Cardiac muscle cell (in vitro differentiated cells and primary cell): Measurements from ENCODE around the gene ADCY3. TPM values are rescaled to one million over a fixed set of nuclear protein-coding genes. Genes with fewer than 3 reads are reported as not detected.

Experiments
- DNase-seq, 2 donors: peaks; one replicate each; pipeline versions ENCODE4 v3.0.0 to v3.0.0-alpha.2; 2010 to 2017; ENCODE audit warnings: low read depth in 1 of 2, low spot score in 1 of 2
- H3K27ac ChIP-seq: fragments of 200-600 bp; sonication (generic); 2 replicates; pipeline ENCODE4 v1.5.1; 2016
- H3K27me3 ChIP-seq: fragments of 200-600 bp; sonication (generic); 2 replicates; pipeline ENCODE4 v1.6.0; 2016; ENCODE audit warnings: control low read depth
- H3K36me3 ChIP-seq: fragments of 200-600 bp; sonication (generic); 2 replicates; pipeline ENCODE4 v1.5.1; 2016; ENCODE audit warnings: control low read depth
- H3K4me1 ChIP-seq: fragments of 200-600 bp; sonication (generic); 2 replicates; pipeline ENCODE4 v1.8.1; 2017; ENCODE audit warnings: low read depth, mild to moderate bottlenecking, mixed run types
- H3K4me3 ChIP-seq: fragments of 200-600 bp; sonication (generic); 2 replicates; pipeline ENCODE4 v1.5.1; 2016; ENCODE audit warnings: mild to moderate bottlenecking
- H3K9me3 ChIP-seq: fragments of 200-600 bp; sonication (generic); 2 replicates; pipeline ENCODE4 v1.5.1; 2017; ENCODE audit warnings: low read depth, mild to moderate bottlenecking, control low read depth
- CTCF ChIP-seq: IDR thresholded peaks from 2 replicates; pipeline ENCODE4 v1.5.1; 2012; ENCODE audit warnings: low read depth, mild to moderate bottlenecking, low read length
- polyA plus RNA-seq: library from polyadenylated mRNA; unstranded; fragments of >200 nt; fragmentation: Nextera tagmentation; extraction: Ambion mirVana; gene quantifications from 2 replicates; pipeline ENCODE4 v1.2.1, GENCODE V29; 2016
- total RNA-seq: library from RNA; depleted of rRNA; stranded (reverse); fragments of >200 nt; gene quantifications from 2 replicates; pipeline ENCODE4 v1.2.3, GENCODE V29; 2016

The ADCY3 gene
- total and polyA plus RNA-seq, 2 experiments from 2014 or later, result 2.3 to 9.2 TPM

GRCh38 chr2:24853996-24854395, 66.0 kb downstream of the ADCY3 start:
- Histone ChIP-seq H3K27me3 (no peaks in the 10 kb centered on the region), H3K4me1 (no peaks in the 10 kb centered on the region), H3K36me3 (no peaks in the 10 kb centered on the region), H3K4me3 (no peak overlapping the region), H3K9me3 (no peaks in the 10 kb centered on the region), H3K27ac (no peak overlapping the region)
- no peak for DNase-seq
- TF ChIP-seq CTCF, result no peak

- no peaks in the 10 kb centered on the region for H3K27me3 ChIP-seq
- no peaks in the 10 kb centered on the region for H3K9me3 ChIP-seq
- H3K4me3 ChIP-seq, result no peak overlapping the region
- TF ChIP-seq CTCF, result no peak
- no peaks in the 10 kb centered on the region for H3K4me1 ChIP-seq
- no peaks in the 10 kb centered on the region for H3K36me3 ChIP-seq
- no peak overlapping the region for H3K27ac ChIP-seq
- no peak for DNase-seq
These were observed 67.0 kb downstream of the ADCY3 start for GRCh38 chr2:24853046-24853445.

- no peak for DNase-seq
- Histone ChIP-seq H3K27ac (no peak overlapping the region), H3K36me3 (no peaks in the 10 kb centered on the region), H3K27me3 (no peaks in the 10 kb centered on the region), H3K9me3 (no peaks in the 10 kb centered on the region), H3K4me1 (no peaks in the 10 kb centered on the region), H3K4me3 (no peak overlapping the region)
- TF ChIP-seq CTCF, result no peak
These were observed 67.5 kb downstream of the ADCY3 start for GRCh38 chr2:24852431-24853020.

GRCh38 chr2:24852026-24852425, 68.0 kb downstream of the ADCY3 start:
- no peak for TF ChIP-seq CTCF
- no peak for DNase-seq
- Histone ChIP-seq H3K4me1 (no peaks in the 10 kb centered on the region), H3K4me3 (no peak overlapping the region), H3K9me3 (no peaks in the 10 kb centered on the region), H3K27me3 (no peaks in the 10 kb centered on the region), H3K36me3 (no peaks in the 10 kb centered on the region), H3K27ac (no peak overlapping the region)

GRCh38 chr2:24850944-24851343, 69.1 kb downstream of the ADCY3 start:
- no peaks in the 10 kb centered on the region for H3K36me3 ChIP-seq
- no peaks in the 10 kb centered on the region for H3K4me1 ChIP-seq
- no peak for DNase-seq
- no peak for TF ChIP-seq CTCF
- no peak overlapping the region for H3K27ac ChIP-seq
- no peaks in the 10 kb centered on the region for H3K27me3 ChIP-seq
- H3K9me3 ChIP-seq, result no peaks in the 10 kb centered on the region
- H3K4me3 ChIP-seq, result no peak overlapping the region

GRCh38 chr2:24845691-24846090, 74.3 kb downstream of the ADCY3 start:
- no peaks in the 10 kb centered on the region for H3K36me3 ChIP-seq
- no peak overlapping the region for H3K27ac ChIP-seq
- no peak for DNase-seq
- no peak overlapping the region for H3K4me3 ChIP-seq
- H3K27me3 ChIP-seq, result no peaks in the 10 kb centered on the region
- H3K4me1 ChIP-seq, result no peaks in the 10 kb centered on the region
- no peaks in the 10 kb centered on the region for H3K9me3 ChIP-seq
- TF ChIP-seq CTCF, result no peak
